ENCODE data around the gene ZNF638. TPM values are rescaled to one million over a fixed set of nuclear protein-coding genes. Genes with fewer than 3 reads are reported as not detected.

The ZNF638 gene
- total and polyA plus RNA-seq, 4 donors, result 24.8 to 151 (median 56.1) TPM

- peaks cover 0 to 11% (median 5%) of the 10 kb centered on the region in 4 donors for H3K36me3 ChIP-seq (ENCODE audit: control insufficient read depth in 4 of 4, insufficient read depth in 3 of 4, low read depth in 1 of 4, low read length in 3 of 4)
- H3K4me3 ChIP-seq (ENCODE audit: low read depth in 1 of 3, low read length in 3 of 3), result no peak overlapping the region
- no peaks in the 10 kb centered on the region for H3K9me3 ChIP-seq (ENCODE audit: control insufficient read depth in 4 of 4, low read length in 3 of 4)
- peaks cover 0 to 8% (median under 1%) of the 10 kb centered on the region in 4 donors for H3K4me1 ChIP-seq (ENCODE audit: control insufficient read depth in 4 of 4, insufficient read depth in 4 of 4, low read length in 3 of 4)
- TF ChIP-seq JUND (IDR thresholded peaks at IDR 0.05) (no peak), SP1 (IDR thresholded peaks at IDR 0.05) (no peak), REST (IDR thresholded peaks at IDR 0.05) (no peak), HNF4A (conservative IDR thresholded peaks at IDR 0.05) (no peak), YY1 (IDR thresholded peaks at IDR 0.05) (no peak), ATF3 (IDR thresholded peaks at IDR 0.05) (no peak), RAD21 (IDR thresholded peaks at IDR 0.05) (no peak), CTCF (IDR thresholded peaks at IDR 0.05; ENCODE audit: low read depth, low read length, missing input control) (no peak), MAX (IDR thresholded peaks at IDR 0.05) (no peak), FOXA2 (IDR thresholded peaks at IDR 0.05) (no peak), RXRA (IDR thresholded peaks at IDR 0.05) (no peak), TAF1 (conservative IDR thresholded peaks at IDR 0.05) (no peak), NR2F2 (IDR thresholded peaks at IDR 0.05) (no peak)
- TF ChIP-seq, protein P1, sequence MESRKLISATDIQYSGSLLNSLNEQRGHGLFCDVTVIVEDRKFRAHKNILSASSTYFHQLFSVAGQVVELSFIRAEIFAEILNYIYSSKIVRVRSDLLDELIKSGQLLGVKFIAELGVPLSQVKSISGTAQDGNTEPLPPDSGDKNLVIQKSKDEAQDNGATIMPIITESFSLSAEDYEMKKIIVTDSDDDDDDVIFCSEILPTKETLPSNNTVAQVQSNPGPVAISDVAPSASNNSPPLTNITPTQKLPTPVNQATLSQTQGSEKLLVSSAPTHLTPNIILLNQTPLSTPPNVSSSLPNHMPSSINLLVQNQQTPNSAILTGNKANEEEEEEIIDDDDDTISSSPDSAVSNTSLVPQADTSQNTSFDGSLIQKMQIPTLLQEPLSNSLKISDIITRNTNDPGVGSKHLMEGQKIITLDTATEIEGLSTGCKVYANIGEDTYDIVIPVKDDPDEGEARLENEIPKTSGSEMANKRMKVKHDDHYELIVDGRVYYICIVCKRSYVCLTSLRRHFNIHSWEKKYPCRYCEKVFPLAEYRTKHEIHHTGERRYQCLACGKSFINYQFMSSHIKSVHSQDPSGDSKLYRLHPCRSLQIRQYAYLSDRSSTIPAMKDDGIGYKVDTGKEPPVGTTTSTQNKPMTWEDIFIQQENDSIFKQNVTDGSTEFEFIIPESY (IDR thresholded peaks at IDR 0.05), result no peak
- H3K27ac ChIP-seq (ENCODE audit: low read depth in 1 of 2, low read length in 2 of 2), result no peak overlapping the region
- H3K9ac ChIP-seq (ENCODE audit: low read depth in 1 of 2, low read length in 2 of 2), result no peak overlapping the region
- no peak for DNase-seq (ENCODE audit: low spot score)
- no peaks in the 10 kb centered on the region for H3K27me3 ChIP-seq (ENCODE audit: control insufficient read depth in 4 of 4, insufficient read depth in 4 of 4, low read length in 3 of 4)
- WGBS, result 97% methylated on average over 5 of the region's 5 CpGs
Measured at GRCh38 chr2:71479261-71479660, 147.7 kb downstream of the ZNF638 start.

- no peak overlapping the region for H3K9ac ChIP-seq (ENCODE audit: low read depth in 1 of 2, low read length in 2 of 2)
- no peak overlapping the region for H3K4me3 ChIP-seq (ENCODE audit: low read depth in 1 of 3, low read length in 3 of 3)
- no peaks in the 10 kb centered on the region for H3K27me3 ChIP-seq (ENCODE audit: control insufficient read depth in 4 of 4, insufficient read depth in 4 of 4, low read length in 3 of 4)
- H3K36me3 ChIP-seq (ENCODE audit: control insufficient read depth in 4 of 4, insufficient read depth in 3 of 4, low read depth in 1 of 4, low read length in 3 of 4), result peaks cover 0 to 11% (median 5%) of the 10 kb centered on the region in 4 donors
- WGBS, result 94% methylated on average over 4 of the region's 4 CpGs
- H3K9me3 ChIP-seq (ENCODE audit: control insufficient read depth in 4 of 4, low read length in 3 of 4), result no peaks in the 10 kb centered on the region
- no peak for TF ChIP-seq FOXA2 (IDR thresholded peaks at IDR 0.05)
- TF ChIP-seq HNF4G (IDR thresholded peaks at IDR 0.05), result no peak
- no peak for TF ChIP-seq ATF3 (IDR thresholded peaks at IDR 0.05)
- TF ChIP-seq YY1 (IDR thresholded peaks at IDR 0.05), result no peak
- no peak for TF ChIP-seq EGR1 (IDR thresholded peaks at IDR 0.05; ENCODE audit: low read depth in 2 of 2)
- no peak for TF ChIP-seq GABPA (IDR thresholded peaks at IDR 0.05 in 1 of 2, conservative IDR thresholded peaks at IDR 0.05 in 1 of 2)
- no peak for TF ChIP-seq RAD21 (IDR thresholded peaks at IDR 0.05)
- TF ChIP-seq HNF4A (conservative IDR thresholded peaks at IDR 0.05), result no peak
- TF ChIP-seq SP1 (IDR thresholded peaks at IDR 0.05), result no peak
- no peak for TF ChIP-seq RXRA (IDR thresholded peaks at IDR 0.05)
- no peak for TF ChIP-seq REST (IDR thresholded peaks at IDR 0.05)
- H3K4me1 ChIP-seq (ENCODE audit: control insufficient read depth in 4 of 4, insufficient read depth in 4 of 4, low read length in 3 of 4), result peaks cover 0 to 8% (median under 1%) of the 10 kb centered on the region in 4 donors
- H3K27ac ChIP-seq (ENCODE audit: low read depth in 1 of 2, low read length in 2 of 2), result no peak overlapping the region
- no peak for DNase-seq (ENCODE audit: low spot score)
Measured at GRCh38 chr2:71481111-71481510, 149.5 kb downstream of the ZNF638 start.
